ENCODE results near the gene SLC35A4.
"Not testable (repeated sequence)": the region's sequence is repeated elsewhere in the genome, so short reads cannot be mapped to it uniquely, and the experiment has no call there.

SLC35A4 gene

DNA sequence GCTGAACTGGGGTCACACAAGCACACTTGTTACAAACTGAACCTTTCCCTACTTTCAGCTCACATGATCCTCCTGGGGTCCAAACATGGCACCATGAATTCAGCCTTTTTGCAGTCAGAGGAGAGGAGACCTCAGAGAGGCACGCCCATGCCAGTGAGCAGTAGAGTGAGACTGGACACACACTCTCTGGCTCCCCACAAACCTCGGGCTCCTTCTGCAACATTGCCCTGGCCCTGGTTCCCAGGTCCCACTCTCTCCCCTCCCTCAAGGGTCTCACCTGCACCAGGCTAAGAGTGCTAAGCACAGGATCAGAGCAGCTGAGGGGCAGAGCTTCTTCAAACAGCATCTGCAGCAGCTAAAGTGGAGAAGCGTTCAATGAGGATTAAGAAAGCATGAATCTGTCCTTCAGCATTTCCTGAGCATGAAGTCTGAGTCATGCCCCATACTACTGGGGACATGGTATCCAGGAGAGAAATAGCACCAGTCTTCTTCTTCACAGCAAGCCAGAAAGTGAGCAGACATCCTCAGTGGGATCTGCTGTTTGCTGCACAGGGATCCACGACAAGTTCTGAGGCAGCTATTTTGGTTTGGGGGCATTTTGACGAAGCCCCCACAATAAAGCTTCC, 27.2 kb downstream of the SLC35A4 start:
- H3K4me3 ChIP-seq (ENCODE audit: extremely low read depth, insufficient read depth, low read length, poor library complexity, severe bottlenecking) = no peak overlapping the region
- no peaks in the 10 kb centered on the region for H3K36me3 ChIP-seq (ENCODE audit: control insufficient read depth, insufficient read depth, low read length)
- peaks cover 10% of the 10 kb centered on the region for H3K4me1 ChIP-seq (ENCODE audit: control insufficient read depth, insufficient read depth, low read length, poor library complexity, severe bottlenecking)
- 77 to 92% methylated on average over 3 to 4 of the region's 5 CpGs for WGBS, 2 experiments (ENCODE audit: insufficient coverage in 2 of 2)
- no peaks in the 10 kb centered on the region for H3K9me3 ChIP-seq (ENCODE audit: control insufficient read depth, low read length)
- no peak overlapping the region for H3K27ac ChIP-seq (ENCODE audit: low read depth, low read length, severe bottlenecking)

- H3K36me3 ChIP-seq (ENCODE audit: control insufficient read depth, insufficient read depth, low read length); H3K4me3 ChIP-seq (ENCODE audit: extremely low read depth, insufficient read depth, low read length, poor library complexity, severe bottlenecking); H3K9me3 ChIP-seq (ENCODE audit: control insufficient read depth, low read length); H3K27ac ChIP-seq (ENCODE audit: low read depth, low read length, severe bottlenecking); H3K4me1 ChIP-seq (ENCODE audit: control insufficient read depth, insufficient read depth, low read length, poor library complexity, severe bottlenecking): not testable (repeated sequence)
- 93% methylated on average over 7 of the region's 14 CpGs; no CpG with 5 or more reads in 1 of the 2 experiments for WGBS, 2 experiments (ENCODE audit: insufficient coverage in 2 of 2)
These were observed 28.4 kb downstream of the SLC35A4 start for GRCh38 chr5:140593070-140593469.

DNA sequence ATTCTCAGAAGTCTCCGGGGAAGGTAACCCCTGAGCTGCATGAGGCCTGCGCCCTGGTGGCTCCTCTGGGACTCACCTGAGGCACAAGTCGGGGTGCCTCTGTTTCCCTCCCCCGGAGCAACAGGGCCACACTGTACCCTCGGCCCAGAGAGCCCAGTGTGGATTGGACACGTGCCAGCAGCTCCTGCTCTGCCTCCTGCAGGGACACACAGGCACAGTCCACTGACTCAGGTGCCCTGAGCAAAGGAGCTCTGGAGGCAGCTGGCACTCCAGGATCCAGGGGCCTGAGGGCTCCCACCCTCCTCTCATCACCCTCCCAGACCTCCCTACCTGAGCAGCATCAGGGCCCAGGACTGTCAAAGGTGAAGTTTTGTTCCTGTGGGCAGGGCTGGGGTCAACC, 29.5 kb downstream of the SLC35A4 start:
- H3K4me3 ChIP-seq (ENCODE audit: extremely low read depth, insufficient read depth, low read length, poor library complexity, severe bottlenecking) = no peak overlapping the region

DNA sequence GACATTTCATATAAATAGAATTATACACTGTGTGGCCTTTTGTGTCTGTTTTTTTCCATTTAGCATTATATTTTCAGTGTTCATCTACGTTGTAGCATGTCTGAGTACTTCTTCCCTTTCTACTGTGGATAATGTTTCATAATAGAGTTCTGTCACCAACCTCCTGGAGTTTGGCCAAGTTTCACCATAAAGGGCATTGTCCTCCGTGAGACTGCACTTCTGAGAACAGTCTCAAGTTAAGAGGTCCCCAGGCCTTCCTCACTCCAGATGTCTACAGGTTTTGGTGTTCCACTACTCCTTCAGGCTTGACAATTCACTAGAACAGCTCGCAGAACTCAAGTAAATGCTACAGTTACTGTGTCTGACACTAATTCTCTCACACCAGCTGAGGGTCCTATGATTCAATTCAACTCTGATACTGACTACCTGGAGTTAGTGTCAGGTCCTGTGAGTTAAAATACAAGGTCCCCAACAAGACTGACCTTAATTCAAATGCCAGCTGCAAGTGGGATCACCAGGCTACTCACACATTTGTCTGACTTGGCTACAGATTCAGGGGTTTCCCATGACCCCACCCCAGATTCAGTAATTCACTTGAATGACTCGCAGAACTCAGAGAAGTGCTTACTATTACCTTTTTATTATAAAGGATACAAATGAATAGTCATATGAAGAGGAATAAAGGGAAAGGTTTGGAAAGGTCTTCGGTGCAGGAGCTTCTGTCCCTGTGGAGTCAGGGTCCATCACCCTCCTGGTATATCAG, 31.1 kb downstream of the SLC35A4 start:
- Histone ChIP-seq H3K27ac (ENCODE audit: low read depth, low read length, severe bottlenecking) (no peak overlapping the region), H3K36me3 (ENCODE audit: control insufficient read depth, insufficient read depth, low read length) (no peaks in the 10 kb centered on the region), H3K9me3 (ENCODE audit: control insufficient read depth, low read length) (no peaks in the 10 kb centered on the region), H3K4me3 (ENCODE audit: extremely low read depth, insufficient read depth, low read length, poor library complexity, severe bottlenecking) (no peak overlapping the region), H3K4me1 (ENCODE audit: control insufficient read depth, insufficient read depth, low read length, poor library complexity, severe bottlenecking) (peaks cover 10% of the 10 kb centered on the region)
- 85 to 92% methylated on average over 2 to 3 of the region's 5 CpGs for WGBS, 2 experiments (ENCODE audit: insufficient coverage in 2 of 2)

More for the DNA sequence above, 29.5 kb downstream of the SLC35A4 start:
- no peak overlapping the region for H3K27ac ChIP-seq (ENCODE audit: low read depth, low read length, severe bottlenecking)
- 88 to 92% methylated on average over 6 of the region's 6 CpGs for WGBS, 2 experiments (ENCODE audit: insufficient coverage in 2 of 2)
- peaks cover 10% of the 10 kb centered on the region for H3K4me1 ChIP-seq (ENCODE audit: control insufficient read depth, insufficient read depth, low read length, poor library complexity, severe bottlenecking)
- no peaks in the 10 kb centered on the region for H3K36me3 ChIP-seq (ENCODE audit: control insufficient read depth, insufficient read depth, low read length)
- no peaks in the 10 kb centered on the region for H3K9me3 ChIP-seq (ENCODE audit: control insufficient read depth, low read length)

DNA sequence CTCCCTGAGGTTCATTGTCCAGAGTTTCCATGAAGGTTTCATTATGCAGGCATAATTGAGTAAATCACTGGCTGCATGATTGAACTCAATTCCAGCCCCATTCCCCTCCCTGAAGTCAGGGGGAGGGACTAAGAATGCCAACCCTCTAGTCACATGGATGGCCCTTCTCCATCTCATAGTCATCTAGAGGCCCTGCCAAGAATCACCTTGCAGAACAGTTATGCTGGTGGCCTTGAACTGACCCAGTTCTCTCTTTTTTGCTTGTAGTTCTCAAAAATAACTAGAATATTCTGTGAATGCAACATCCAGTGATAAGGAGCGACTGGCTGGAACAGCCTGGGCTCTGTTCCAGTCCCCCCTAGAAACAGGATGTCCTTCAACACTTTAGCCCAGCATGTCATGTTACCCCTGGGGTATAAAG, 31.7 kb downstream of the SLC35A4 start:
- no peaks in the 10 kb centered on the region for H3K36me3 ChIP-seq (ENCODE audit: control insufficient read depth, insufficient read depth, low read length)
- no peak overlapping the region for H3K4me3 ChIP-seq (ENCODE audit: extremely low read depth, insufficient read depth, low read length, poor library complexity, severe bottlenecking)
- H3K4me1 ChIP-seq (ENCODE audit: control insufficient read depth, insufficient read depth, low read length, poor library complexity, severe bottlenecking) = peaks cover 10% of the 10 kb centered on the region
- no peaks in the 10 kb centered on the region for H3K9me3 ChIP-seq (ENCODE audit: control insufficient read depth, low read length)
- no peak overlapping the region for H3K27ac ChIP-seq (ENCODE audit: low read depth, low read length, severe bottlenecking)
- 83 to 86% methylated on average over 1 of the region's 1 CpG for WGBS, 2 experiments (ENCODE audit: insufficient coverage in 2 of 2)

GRCh38 chr5:140598836-140599235, 34.2 kb downstream of the SLC35A4 start:
- WGBS, 2 experiments (ENCODE audit: insufficient coverage in 2 of 2) = 90 to 100% methylated on average over 1 of the region's 2 CpGs
- Histone ChIP-seq H3K4me1 (ENCODE audit: control insufficient read depth, insufficient read depth, low read length, poor library complexity, severe bottlenecking) (no peaks in the 10 kb centered on the region), H3K9me3 (ENCODE audit: control insufficient read depth, low read length) (no peaks in the 10 kb centered on the region), H3K36me3 (ENCODE audit: control insufficient read depth, insufficient read depth, low read length) (no peaks in the 10 kb centered on the region), H3K4me3 (ENCODE audit: extremely low read depth, insufficient read depth, low read length, poor library complexity, severe bottlenecking) (no peak overlapping the region), H3K27ac (ENCODE audit: low read depth, low read length, severe bottlenecking) (no peak overlapping the region)

DNA sequence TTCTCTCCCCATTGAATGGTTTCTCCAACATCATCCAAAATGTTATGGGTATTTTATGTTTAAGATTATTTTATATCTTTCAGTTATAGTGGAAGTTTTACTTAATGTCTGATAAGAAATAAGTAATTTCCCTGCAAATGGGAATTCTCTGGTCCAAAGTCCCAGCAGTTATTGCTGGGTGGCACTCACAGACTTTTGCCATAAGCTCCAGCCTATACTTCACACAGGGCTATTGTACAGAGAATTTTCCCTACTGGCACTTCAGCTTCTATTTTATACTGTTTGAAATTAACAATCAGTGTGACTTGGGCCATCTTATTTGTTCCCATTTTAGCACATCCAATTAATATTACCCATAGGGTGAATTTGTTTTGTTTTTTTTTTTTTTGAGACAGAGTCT, 35.5 kb downstream of the SLC35A4 start:
- no peak overlapping the region for H3K4me3 ChIP-seq (ENCODE audit: extremely low read depth, insufficient read depth, low read length, poor library complexity, severe bottlenecking)
- H3K36me3 ChIP-seq (ENCODE audit: control insufficient read depth, insufficient read depth, low read length) = no peaks in the 10 kb centered on the region
- H3K9me3 ChIP-seq (ENCODE audit: control insufficient read depth, low read length) = no peaks in the 10 kb centered on the region
- no peaks in the 10 kb centered on the region for H3K4me1 ChIP-seq (ENCODE audit: control insufficient read depth, insufficient read depth, low read length, poor library complexity, severe bottlenecking)
- H3K27ac ChIP-seq (ENCODE audit: low read depth, low read length, severe bottlenecking) = no peak overlapping the region

DNA sequence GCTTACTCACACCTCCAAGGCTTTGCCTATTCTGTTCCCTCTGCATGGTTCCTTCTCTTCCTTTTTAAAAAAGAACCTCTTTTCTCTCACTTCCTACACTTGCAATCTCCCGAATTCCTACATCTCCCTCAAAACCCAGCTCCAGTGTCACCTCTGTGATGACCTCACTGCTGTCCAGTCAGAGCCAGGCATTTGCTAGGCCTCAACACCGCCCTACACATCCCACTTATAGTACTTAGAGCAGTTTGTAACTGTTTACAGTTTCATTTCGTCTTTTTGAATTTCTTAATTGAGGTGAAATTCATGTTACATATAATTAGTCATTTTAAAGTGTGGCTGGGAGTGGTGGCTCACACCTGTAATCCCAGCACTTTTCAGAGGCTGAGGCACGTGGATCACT, 37.5 kb downstream of the SLC35A4 start:
- WGBS, 2 experiments (ENCODE audit: insufficient coverage in 2 of 2) = 71 to 90% methylated on average over 2 of the region's 4 CpGs
- no peaks in the 10 kb centered on the region for H3K9me3 ChIP-seq (ENCODE audit: control insufficient read depth, low read length)
- H3K4me1 ChIP-seq (ENCODE audit: control insufficient read depth, insufficient read depth, low read length, poor library complexity, severe bottlenecking) = no peaks in the 10 kb centered on the region
- no peak overlapping the region for H3K4me3 ChIP-seq (ENCODE audit: extremely low read depth, insufficient read depth, low read length, poor library complexity, severe bottlenecking)
- H3K36me3 ChIP-seq (ENCODE audit: control insufficient read depth, insufficient read depth, low read length) = no peaks in the 10 kb centered on the region
- no peak overlapping the region for H3K27ac ChIP-seq (ENCODE audit: low read depth, low read length, severe bottlenecking)

GRCh38 chr5:140603446-140603698, 38.7 kb downstream of the SLC35A4 start:
- not testable (repeated sequence) for H3K4me1 ChIP-seq (ENCODE audit: control insufficient read depth, insufficient read depth, low read length, poor library complexity, severe bottlenecking); H3K4me3 ChIP-seq (ENCODE audit: extremely low read depth, insufficient read depth, low read length, poor library complexity, severe bottlenecking); H3K36me3 ChIP-seq (ENCODE audit: control insufficient read depth, insufficient read depth, low read length); H3K27ac ChIP-seq (ENCODE audit: low read depth, low read length, severe bottlenecking); H3K9me3 ChIP-seq (ENCODE audit: control insufficient read depth, low read length)
- 90 to 100% methylated on average over 3 of the region's 4 CpGs for WGBS, 2 experiments (ENCODE audit: insufficient coverage in 2 of 2)

DNA sequence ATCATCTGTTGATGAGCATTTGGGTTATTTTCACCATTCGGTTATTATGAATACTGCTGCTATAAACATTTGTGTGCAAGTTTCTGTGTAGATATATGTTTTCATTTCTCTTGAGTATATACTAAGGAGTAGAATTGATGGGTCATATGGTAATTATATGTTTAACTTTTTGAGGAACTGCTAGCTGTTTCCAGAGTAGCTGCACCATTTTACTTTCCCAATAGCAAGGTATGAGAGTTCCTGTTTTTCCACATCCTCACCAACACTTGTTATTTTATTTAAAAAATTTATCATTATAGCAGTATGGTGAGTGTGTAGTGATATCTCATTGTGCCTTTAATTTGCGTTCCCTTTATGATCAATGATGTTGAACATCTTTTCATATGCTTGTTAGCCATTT, 39.1 kb downstream of the SLC35A4 start:
- no peak overlapping the region for H3K4me3 ChIP-seq (ENCODE audit: extremely low read depth, insufficient read depth, low read length, poor library complexity, severe bottlenecking)
- H3K4me1 ChIP-seq (ENCODE audit: control insufficient read depth, insufficient read depth, low read length, poor library complexity, severe bottlenecking) = no peaks in the 10 kb centered on the region
- no CpG with 5 or more reads among the region's 2 CpGs for whole genome bisulfite sequencing, 2 experiments (ENCODE audit: insufficient coverage in 2 of 2)
- no peaks in the 10 kb centered on the region for H3K9me3 ChIP-seq (ENCODE audit: control insufficient read depth, low read length)
- H3K27ac ChIP-seq (ENCODE audit: low read depth, low read length, severe bottlenecking) = no peak overlapping the region
- no peaks in the 10 kb centered on the region for H3K36me3 ChIP-seq (ENCODE audit: control insufficient read depth, insufficient read depth, low read length)

- no peak overlapping the region for H3K27ac ChIP-seq (ENCODE audit: low read depth, low read length, severe bottlenecking)
These were observed 41.3 kb downstream of the SLC35A4 start for GRCh38 chr5:140605879-140606278.

More at GRCh38 chr5:140605879-140606278, 41.3 kb downstream of the SLC35A4 start:
- WGBS, 2 experiments (ENCODE audit: insufficient coverage in 2 of 2) = 79% methylated on average over 2 of the region's 3 CpGs; no CpG with 5 or more reads in 1 of the 2 experiments
- Histone ChIP-seq H3K4me3 (ENCODE audit: extremely low read depth, insufficient read depth, low read length, poor library complexity, severe bottlenecking) (no peak overlapping the region), H3K4me1 (ENCODE audit: control insufficient read depth, insufficient read depth, low read length, poor library complexity, severe bottlenecking) (no peaks in the 10 kb centered on the region), H3K36me3 (ENCODE audit: control insufficient read depth, insufficient read depth, low read length) (no peaks in the 10 kb centered on the region), H3K9me3 (ENCODE audit: control insufficient read depth, low read length) (peaks cover 16% of the 10 kb centered on the region)
